Activated naive CD4-positive, alpha-beta T cell treated with anti-CD3 and anti-CD28 coated beads, Interleukin-2, amount 50 U/mL, for 72 hours (primary cell): Measurements from ENCODE around the gene ENGASE. TPM values are rescaled to one million over a fixed set of nuclear protein-coding genes. Genes with fewer than 3 reads are reported as not detected.

Experiments used
- ATAC-seq, 2 donors: fragments of 150-1000 bp; cut with Tn5 transposase; 2 replicates each; pipeline ENCODE4 v1.10.0; 2021; ENCODE audit warnings: mild to moderate bottlenecking in 2 of 2, moderate library complexity in 2 of 2
- DNase-seq, 2 donors: peaks; one replicate each; pipeline ENCODE4 v3.0.0; 2021 to 2022; ENCODE audit warnings: low spot score in 2 of 2
- H3K27ac Mint-ChIP-seq, 2 donors: one replicate each; pipeline ENCODE4 v1.8.0; 2022; ENCODE audit warnings: mild to moderate bottlenecking in 2 of 2, mixed read lengths in 2 of 2
- H3K36me3 Mint-ChIP-seq, 2 donors: one replicate each; pipeline ENCODE4 v1.8.0; 2022; ENCODE audit warnings: mixed read lengths in 2 of 2
- H3K9me3 Mint-ChIP-seq, 2 donors: one replicate each; pipeline ENCODE4 v1.8.0; 2022; ENCODE audit warnings: mixed read lengths in 2 of 2
- total RNA-seq, 2 donors: library from RNA; stranded (reverse); gene quantifications; one replicate each; pipeline ENCODE4 v1.2.3, GENCODE V29; 2022

Gene ENGASE
- total RNA-seq, 2 donors from 2014 or later = 31.5 to 40.5 TPM

DNA sequence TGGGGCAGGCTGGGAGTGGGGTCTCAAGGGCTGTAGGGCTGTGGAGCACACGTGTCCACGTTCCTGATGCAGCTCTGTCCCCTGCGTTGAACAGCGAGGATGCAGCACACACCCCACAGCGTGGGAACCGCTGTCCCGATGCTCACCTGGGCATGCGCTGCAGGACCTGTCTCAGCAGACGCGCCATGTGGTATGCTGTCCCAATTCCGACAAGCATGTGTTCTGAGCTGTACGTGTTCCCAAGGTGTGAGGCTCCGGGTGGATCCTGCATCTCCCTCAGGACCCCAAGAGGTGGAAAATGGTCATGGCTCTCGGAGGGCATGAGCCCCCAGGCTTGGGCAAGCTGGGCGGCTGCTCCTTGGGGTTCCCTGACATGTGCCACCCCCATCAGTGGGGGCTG lies 34.2 kb downstream of the ENGASE start:
- ATAC-seq (no peak), DNase-seq (no peak)
- Mint-ChIP-seq H3K9me3 (no peaks in the 10 kb centered on the region), H3K36me3 (no peaks in the 10 kb centered on the region), H3K27ac (no peak overlapping the region)

GRCh38 chr17:79109584-79109983 lies 35.0 kb downstream of the ENGASE start:
- no peak overlapping the region for H3K27ac Mint-ChIP-seq
- ATAC-seq (no peak), DNase-seq (no peak)
- no peaks in the 10 kb centered on the region for H3K9me3 Mint-ChIP-seq
- H3K36me3 Mint-ChIP-seq = no peaks in the 10 kb centered on the region

- Mint-ChIP-seq H3K27ac (peak overlapping the region in 1 of 2 donors; percentile 23), H3K9me3 (no peaks in the 10 kb centered on the region), H3K36me3 (no peaks in the 10 kb centered on the region)
- DNase-seq (no peak), ATAC-seq (no peak)
These were observed 36.5 kb downstream of the ENGASE start for GRCh38 chr17:79111097-79111496.

GRCh38 chr17:79112471-79112870 lies 37.8 kb downstream of the ENGASE start:
- ATAC-seq (no peak), DNase-seq (no peak)
- H3K9me3 Mint-ChIP-seq = no peaks in the 10 kb centered on the region
- H3K27ac Mint-ChIP-seq = no peak overlapping the region
- no peaks in the 10 kb centered on the region for H3K36me3 Mint-ChIP-seq

DNA sequence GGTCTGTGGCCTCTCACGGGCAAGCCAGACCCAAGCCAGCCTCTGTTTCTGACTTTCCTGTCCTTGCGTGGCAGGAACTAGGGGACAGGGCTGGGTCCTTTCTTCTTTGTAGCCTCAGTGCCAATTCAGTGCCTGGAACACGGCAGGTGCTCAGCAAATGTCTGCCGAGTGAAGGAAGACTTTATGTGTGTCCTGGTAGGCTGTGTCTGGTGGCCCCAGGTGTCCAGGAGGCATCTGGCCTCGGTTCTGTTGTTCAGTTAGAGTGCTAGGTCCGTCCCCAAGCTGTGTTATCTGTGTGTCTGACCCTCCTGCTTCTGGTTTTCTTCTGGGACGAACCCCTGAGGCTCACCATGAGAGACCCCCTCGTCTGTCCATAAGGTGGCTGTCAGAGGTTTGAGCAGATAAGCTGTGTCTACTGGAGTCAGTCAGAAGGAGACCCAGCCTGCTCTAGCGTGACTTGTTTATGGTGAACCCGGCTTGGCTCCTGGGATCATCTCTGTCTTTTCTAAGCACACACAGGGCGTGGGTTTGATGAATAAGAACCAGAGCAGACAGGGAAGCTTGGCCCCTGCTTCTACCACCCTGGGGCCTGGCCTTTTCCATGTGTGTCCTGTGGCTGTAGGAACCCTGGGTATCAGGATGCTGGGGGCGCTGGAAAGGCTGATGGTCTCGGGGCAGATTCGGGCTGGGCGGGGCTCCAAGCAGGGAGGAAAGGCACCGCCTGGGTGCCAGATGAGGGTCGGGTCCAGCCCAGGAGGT lies 39.3 kb downstream of the ENGASE start:
- no peaks in the 10 kb centered on the region for H3K9me3 Mint-ChIP-seq
- peak overlapping the region in 1 of 2 donors; percentile 29 for H3K27ac Mint-ChIP-seq
- ATAC-seq (no peak), DNase-seq (no peak)
- no peaks in the 10 kb centered on the region for H3K36me3 Mint-ChIP-seq

- Mint-ChIP-seq H3K9me3 (no peaks in the 10 kb centered on the region), H3K36me3 (no peaks in the 10 kb centered on the region)
- ATAC-seq = no peak
These were observed 40.1 kb downstream of the ENGASE start for GRCh38 chr17:79114458-79115301.

DNA sequence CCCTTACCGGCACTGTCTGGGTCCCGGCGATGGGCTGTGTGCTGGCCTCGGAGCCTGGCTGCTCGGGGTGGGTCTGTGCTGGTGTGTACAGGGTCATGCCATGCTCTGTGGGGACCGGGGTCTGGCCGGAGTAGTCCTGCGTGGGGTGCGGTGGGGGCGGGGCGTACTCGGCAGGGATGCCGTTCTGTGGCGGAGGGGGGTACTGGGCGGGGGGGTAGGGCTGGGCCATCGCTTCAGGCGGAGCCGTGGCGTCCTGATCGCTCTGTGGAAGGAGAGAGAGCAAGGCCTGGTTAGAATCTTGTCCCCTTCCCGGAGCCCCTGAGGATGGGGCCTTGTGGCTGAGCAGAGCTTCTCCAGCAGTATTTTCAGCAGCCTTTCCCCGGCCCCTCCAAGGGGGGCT lies 40.9 kb downstream of the ENGASE start:
- H3K27ac Mint-ChIP-seq = no peak overlapping the region
- H3K36me3 Mint-ChIP-seq = no peaks in the 10 kb centered on the region
- H3K9me3 Mint-ChIP-seq = no peaks in the 10 kb centered on the region
- DNase-seq = no peak
- no peak for ATAC-seq

More at GRCh38 chr17:79114458-79115301, 40.1 kb downstream of the ENGASE start:
- DNase-seq = no peak
- H3K27ac Mint-ChIP-seq = no peak overlapping the region

- no peak overlapping the region for H3K27ac Mint-ChIP-seq
- DNase-seq = no peak
- no peak for ATAC-seq
- H3K36me3 Mint-ChIP-seq = no peaks in the 10 kb centered on the region
- H3K9me3 Mint-ChIP-seq = no peaks in the 10 kb centered on the region
These were observed 42.1 kb downstream of the ENGASE start for GRCh38 chr17:79116575-79117368.

DNA sequence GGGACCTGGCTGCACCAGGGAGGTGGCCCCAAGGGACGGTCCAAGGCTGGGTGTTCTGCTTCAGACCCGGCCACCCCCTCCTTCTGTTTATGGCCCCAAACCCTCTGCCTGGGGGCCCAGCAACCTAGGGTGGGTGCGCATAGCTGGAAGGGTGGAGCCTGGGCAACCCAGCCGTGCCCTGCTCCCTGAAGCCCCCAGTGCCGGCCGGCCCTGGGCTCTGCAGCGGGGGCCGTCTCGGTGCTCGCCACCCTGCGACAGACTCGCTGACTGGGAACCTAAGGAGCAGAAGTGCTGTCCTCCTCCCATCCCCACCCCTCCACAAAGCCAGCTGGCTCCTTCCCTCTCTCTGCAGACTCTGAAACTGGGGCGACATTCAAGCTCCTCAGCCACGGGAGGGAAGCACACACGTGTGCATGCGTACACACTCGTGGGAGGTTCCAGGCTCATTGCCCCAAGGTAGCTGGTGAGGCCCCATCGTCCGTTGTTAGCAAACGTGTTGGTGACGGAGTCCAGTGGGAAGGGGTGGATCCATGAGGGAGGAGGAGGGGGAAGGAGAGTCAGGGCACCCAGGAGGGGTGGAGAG lies 43.4 kb downstream of the ENGASE start:
- Mint-ChIP-seq H3K27ac (no peak overlapping the region), H3K36me3 (no peaks in the 10 kb centered on the region), H3K9me3 (no peaks in the 10 kb centered on the region)
- ATAC-seq = no peak
- DNase-seq = no peak

- no peak overlapping the region for H3K27ac Mint-ChIP-seq
- no peaks in the 10 kb centered on the region for H3K36me3 Mint-ChIP-seq
- no peak for ATAC-seq
- no peaks in the 10 kb centered on the region for H3K9me3 Mint-ChIP-seq
- no peak for DNase-seq
These were observed 44.3 kb downstream of the ENGASE start for GRCh38 chr17:79118924-79119323.

DNA sequence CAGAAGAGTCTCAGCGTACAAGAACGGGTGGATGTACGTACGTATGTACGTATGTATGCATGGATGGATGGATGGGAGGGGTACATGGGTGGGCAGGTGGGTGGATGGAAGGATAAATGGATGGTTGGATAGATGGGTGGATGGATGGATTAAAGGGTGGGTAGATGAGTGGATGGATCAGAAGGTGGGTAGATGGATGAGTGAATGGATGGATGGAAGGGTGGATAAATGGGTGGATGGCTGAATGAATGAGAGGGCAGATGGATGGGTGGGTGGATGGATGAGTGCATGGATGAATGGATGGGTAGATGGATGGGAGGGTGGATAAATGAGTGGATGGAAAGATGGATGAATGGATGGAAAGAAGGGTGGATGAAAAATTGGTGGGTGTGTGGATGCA lies 45.6 kb downstream of the ENGASE start:
- Mint-ChIP-seq H3K27ac (no peak overlapping the region), H3K9me3 (no peaks in the 10 kb centered on the region), H3K36me3 (no peaks in the 10 kb centered on the region)
- no peak for DNase-seq
- ATAC-seq = no peak

DNA sequence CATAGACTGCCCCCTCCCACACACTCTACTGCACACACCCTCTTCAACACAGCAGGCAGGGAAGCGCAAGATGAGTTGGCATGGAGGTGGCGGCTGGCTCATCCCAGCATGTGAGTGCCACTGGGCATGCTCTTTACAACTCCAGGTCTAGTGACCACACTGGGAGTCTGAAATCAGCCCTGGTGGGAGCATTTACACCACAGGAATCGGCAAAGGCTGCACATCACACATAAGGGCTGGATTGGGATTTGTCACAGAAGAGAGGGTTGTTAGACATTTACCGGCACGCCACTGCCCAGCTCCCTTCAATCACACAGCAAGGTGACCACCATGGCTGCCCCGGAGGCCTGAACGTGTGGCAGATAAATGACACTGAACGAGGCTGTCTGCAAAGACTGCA lies 49.4 kb downstream of the ENGASE start:
- H3K9me3 Mint-ChIP-seq = no peaks in the 10 kb centered on the region
- H3K36me3 Mint-ChIP-seq = no peaks in the 10 kb centered on the region
- no peak for ATAC-seq
- H3K27ac Mint-ChIP-seq = no peak overlapping the region
- no peak for DNase-seq

GRCh38 chr17:79124513-79125209 lies 50.0 kb downstream of the ENGASE start:
- Mint-ChIP-seq H3K36me3 (no peaks in the 10 kb centered on the region), H3K9me3 (no peaks in the 10 kb centered on the region), H3K27ac (no peak overlapping the region)
- DNase-seq (no peak), ATAC-seq (no peak)

DNA sequence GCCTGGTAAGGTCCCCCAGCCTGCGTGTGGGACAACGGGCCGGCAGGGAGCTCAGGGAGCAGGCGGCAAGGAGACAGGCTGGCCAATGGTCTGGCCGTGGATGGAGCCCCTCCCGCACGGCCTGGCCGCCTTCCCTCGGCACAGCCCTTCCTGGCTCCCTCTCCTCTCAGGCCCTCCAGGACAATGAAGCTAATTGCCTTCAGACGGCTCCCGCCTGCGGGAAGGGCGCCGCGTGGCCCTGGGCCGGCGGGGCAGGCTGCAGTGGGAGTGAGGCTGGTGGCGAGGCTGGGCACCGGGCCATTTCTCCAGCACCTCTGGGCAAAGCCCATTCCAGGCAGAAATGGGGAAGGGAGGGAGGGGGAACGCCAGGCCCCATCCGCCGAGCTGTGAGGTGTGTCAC lies 50.9 kb downstream of the ENGASE start:
- Mint-ChIP-seq H3K36me3 (no peaks in the 10 kb centered on the region), H3K9me3 (no peaks in the 10 kb centered on the region), H3K27ac (no peak overlapping the region)
- no peak for ATAC-seq
- DNase-seq = no peak

DNA sequence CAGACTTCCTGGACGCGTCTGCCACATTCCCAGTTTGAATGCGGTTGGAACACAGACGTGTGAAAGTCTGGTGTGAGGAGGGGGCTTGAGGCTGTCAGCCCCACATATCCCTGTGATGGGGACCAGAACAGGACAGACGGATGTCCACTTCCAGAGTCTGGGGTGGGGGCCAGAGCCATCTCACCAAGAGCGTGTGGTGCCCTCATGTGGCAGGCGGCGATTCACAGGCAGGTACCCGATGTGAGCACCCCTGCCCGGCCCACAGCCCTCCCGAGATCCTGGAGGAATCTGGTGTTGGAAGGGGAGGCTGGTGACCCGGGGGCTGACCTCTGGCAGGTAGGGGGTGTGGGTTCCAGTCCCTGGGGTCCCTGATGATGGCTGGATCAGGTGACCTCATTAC lies 51.5 kb downstream of the ENGASE start:
- H3K36me3 Mint-ChIP-seq = no peaks in the 10 kb centered on the region
- no peak for DNase-seq
- ATAC-seq = no peak
- H3K27ac Mint-ChIP-seq = no peak overlapping the region
- no peaks in the 10 kb centered on the region for H3K9me3 Mint-ChIP-seq

GRCh38 chr17:79127534-79128135 lies 53.0 kb downstream of the ENGASE start:
- Mint-ChIP-seq H3K9me3 (no peaks in the 10 kb centered on the region), H3K36me3 (no peaks in the 10 kb centered on the region), H3K27ac (no peak overlapping the region)
- DNase-seq = no peak
- ATAC-seq = no peak
